T-helper 2 cell treated with Interferon-gamma antibody and Interleukin-4, amounts not matched to agents 100 ng/mL and 5 ng/mL, for 36 hours (primary cell): ENCODE data around the gene SLC16A9. TPM values are rescaled to one million over a fixed set of nuclear protein-coding genes. Genes with fewer than 3 reads are reported as not detected.
"Not testable (repeated sequence)": the region's sequence is repeated elsewhere in the genome, so short reads cannot be mapped to it uniquely, and the experiment has no call there.

ENCODE experiments used
- intact Hi-C: fragments of 100-400 bp; cut with micrococcal nuclease; formaldehyde crosslinking; loops from one replicate; pipeline ENCODE4 v1.15.1; 2023
- total RNA-seq: library from RNA; stranded (reverse); gene quantifications from 2 replicates; pipeline ENCODE4 v1.2.3, GENCODE V29; 2022

The SLC16A9 gene, protein sequence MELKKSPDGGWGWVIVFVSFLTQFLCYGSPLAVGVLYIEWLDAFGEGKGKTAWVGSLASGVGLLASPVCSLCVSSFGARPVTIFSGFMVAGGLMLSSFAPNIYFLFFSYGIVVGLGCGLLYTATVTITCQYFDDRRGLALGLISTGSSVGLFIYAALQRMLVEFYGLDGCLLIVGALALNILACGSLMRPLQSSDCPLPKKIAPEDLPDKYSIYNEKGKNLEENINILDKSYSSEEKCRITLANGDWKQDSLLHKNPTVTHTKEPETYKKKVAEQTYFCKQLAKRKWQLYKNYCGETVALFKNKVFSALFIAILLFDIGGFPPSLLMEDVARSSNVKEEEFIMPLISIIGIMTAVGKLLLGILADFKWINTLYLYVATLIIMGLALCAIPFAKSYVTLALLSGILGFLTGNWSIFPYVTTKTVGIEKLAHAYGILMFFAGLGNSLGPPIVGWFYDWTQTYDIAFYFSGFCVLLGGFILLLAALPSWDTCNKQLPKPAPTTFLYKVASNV
- total RNA-seq: 0.50 and 0.68 TPM in 2 replicates

DNA sequence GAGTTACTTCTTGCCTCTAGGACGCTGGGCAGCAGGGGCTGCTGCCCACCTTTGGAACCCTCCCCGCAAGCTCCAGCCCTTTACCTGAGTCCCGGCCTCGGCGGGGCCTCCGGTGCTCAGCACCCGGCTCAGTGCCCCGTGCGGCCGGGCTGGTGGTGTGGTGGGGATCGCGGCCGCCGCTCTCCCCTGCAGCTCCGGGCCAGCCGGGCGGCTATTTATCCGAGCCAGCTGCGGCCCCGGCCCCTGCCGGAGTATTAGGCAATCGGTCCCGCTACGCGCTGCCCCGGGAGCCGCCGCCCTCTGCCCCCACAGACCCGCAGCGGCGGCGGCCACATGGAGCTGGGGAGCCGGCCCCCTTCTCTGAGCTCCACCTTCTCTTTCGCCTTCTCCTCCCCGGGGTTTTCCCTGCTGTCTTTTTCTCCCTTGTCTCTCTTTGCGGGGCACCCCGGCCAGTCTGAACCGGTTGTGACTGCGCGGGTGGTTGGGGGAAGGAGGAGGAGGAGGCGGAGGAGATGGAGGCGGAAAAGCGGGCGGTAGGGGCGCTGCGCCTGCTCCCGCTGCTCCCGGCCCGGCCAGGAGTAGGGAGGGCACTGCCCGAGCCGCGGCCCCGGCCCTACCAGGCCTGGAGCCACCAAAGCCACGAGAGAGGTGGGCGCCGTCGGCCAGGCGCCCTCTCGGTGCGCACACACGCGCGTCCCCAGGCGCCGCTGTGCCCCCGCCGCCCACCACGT, at the start of gene SLC16A9:
SLC16A9 (minus strand) TSS at position 456 of the 731 bp plus-strand sequence. CDS start 25,559 bp downstream, outside the sequence.
- intact Hi-C loops: loop anchor here (5.0 kb wide), 2 partner anchors 82 to 198 kb away; partner anchors contain the start of gene CCDC6

DNA sequence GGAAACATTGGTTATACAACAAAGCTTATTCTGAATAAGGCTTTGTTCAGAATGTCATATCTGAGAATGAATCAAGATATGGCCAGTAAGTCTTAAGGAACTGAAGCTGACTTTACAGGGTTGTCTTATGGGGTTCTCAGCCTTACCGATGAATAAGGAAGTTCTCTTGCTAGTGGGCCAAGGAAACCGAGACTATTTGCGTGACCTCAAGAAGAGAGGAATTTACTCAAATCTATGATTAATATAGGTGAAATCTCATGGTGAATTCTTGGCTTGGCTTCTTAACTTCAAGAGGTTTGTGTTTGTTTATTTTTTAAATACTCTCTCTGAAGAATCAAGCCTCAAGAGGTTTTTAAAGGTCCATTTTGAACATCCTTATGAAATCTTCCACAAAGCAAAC, 48.3 kb upstream of the SLC16A9 start:
- intact Hi-C loops: loop anchor here (10.0 kb wide), 1 partner anchor 723 kb away; no protein-coding TSS in a partner anchor

DNA sequence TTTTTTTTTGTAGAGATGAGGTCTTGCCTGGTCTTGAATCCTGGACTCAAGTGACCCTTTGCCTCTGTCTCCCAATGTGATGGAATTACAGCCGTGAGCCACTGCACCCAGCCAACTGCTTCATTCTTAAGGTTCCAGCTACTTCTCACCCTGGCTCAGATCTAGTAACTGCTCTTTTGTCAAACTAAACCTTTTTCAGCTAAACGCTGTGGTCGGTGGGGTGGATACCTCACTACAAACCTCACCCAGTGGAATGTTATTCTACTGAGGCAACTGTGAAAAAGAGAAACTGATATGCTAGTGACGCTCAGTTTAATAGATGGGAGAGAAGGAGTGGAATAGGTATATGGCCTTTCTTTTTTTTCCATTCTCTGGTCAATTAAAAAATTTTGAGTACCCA, 45.3 kb upstream of the SLC16A9 start:
- intact Hi-C loops: loop anchor here (10.0 kb wide), 1 partner anchor 720 kb away; no protein-coding TSS in a partner anchor

DNA sequence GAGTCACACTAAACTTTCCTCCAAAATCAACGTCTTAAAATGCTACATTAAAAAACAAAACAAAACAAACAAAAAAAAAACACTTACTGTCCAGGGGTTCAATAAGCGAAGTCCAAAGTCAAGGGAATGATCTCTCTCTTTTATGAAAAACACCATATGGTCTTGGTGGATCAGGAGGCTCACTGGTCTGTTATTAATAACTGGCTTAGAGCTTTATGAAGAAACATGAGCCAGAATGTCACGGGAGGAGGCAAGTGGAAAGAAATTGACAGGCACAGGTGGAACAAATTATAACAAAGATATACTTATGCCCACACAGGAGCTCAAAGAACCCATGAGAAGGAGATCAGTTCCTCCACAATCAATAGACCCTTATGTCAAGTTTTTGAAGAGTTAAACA, 43.6 kb upstream of the SLC16A9 start, which contains the start of gene MRLN:
MRLN (minus strand) TSS at position 189 of the 400 bp plus-strand sequence.
- intact Hi-C loops: loop anchor here (10.0 kb wide), 1 partner anchor 718 kb away; no protein-coding TSS in a partner anchor

DNA sequence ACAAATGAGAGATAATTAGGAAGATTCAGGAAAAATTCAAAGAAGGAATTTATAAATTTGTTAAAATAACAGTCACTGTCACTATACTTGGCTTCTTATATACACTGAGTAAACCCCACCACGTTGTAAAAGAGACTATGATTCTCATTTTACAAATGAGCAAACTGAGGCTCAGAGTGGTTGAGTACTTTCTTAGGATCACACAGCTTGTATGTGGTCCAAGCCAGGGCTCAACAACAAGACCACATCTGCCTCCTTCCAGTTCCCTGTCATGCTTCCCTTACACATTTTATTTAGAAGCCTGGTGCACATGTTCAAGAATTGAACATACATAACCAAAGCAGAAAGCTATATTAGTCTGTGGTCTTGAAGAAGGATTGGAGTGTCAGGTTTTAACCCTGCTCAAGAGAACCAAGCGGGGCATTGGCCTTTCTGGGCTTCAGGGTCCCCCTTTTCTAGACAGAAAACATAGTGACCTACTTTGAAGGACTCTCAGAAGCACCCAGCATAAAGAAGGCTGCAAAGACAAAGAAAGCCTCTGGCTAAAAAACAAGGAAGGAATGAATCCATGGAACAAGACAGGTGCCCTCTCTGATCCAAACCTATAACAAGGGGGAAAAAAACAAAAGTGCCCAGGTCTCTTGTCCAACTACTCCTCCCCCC, 42.8 kb upstream of the SLC16A9 start:
- intact Hi-C loops: loop anchor here (10.0 kb wide), 1 partner anchor 718 kb away; no protein-coding TSS in a partner anchor

DNA sequence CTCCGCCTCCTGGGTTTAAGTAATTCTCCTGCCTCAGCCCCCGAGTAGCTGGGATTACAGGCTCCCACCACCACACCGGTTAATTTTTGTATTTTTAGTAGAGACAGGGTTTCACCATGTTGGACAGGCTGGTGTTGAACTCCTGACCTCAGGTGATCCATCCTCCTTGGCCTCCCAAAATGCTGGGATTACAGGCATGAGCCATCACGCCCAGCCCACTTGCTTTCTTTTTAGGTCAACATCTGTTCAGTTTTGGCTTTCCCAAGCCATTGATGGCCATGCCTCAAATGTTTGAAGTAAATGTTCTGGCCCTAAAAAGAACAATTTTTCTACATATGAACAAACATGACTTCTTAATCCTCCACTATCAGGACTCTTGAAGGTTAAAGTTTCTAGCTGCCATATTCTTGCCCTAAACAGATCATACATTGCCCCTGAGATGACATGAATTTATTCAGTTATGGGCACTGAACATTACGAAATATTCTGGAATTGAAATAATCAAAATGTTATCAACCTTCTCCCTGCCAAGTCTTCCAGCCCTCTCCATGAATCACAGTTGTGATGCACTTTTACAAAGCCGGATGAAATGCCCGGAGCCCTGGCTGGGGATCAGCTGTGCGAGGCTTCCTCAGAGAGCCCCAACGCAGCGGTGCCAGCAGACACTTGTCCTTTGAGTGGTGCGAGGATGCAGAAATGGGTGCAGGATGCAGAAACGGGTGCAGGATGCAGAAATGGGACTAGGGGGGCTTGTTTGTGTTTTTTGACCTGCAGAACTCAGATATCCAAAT, 40.7 kb upstream of the SLC16A9 start:
- intact Hi-C loops: loop anchor here (10.0 kb wide), 1 partner anchor 716 kb away; no protein-coding TSS in a partner anchor

DNA sequence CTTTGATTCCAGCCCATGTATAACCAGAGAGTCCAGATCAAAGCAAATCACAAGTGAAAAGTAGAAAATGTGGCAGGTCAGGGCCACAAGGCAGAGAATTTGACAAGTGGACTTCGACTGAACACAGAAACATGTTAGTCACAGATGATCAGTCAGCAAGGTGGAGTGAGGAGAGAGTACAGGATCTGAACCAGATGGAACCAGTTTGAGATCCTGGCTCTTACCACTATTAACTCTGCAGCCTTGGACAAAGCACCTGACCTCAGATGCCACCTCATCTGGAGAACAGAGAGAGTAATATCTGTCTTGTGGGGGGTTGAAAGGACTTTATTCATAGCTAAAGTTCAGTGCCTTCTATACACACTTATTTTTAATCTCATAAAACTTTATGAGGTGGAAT, 39.2 kb upstream of the SLC16A9 start:
- intact Hi-C loops: no loop called here

DNA sequence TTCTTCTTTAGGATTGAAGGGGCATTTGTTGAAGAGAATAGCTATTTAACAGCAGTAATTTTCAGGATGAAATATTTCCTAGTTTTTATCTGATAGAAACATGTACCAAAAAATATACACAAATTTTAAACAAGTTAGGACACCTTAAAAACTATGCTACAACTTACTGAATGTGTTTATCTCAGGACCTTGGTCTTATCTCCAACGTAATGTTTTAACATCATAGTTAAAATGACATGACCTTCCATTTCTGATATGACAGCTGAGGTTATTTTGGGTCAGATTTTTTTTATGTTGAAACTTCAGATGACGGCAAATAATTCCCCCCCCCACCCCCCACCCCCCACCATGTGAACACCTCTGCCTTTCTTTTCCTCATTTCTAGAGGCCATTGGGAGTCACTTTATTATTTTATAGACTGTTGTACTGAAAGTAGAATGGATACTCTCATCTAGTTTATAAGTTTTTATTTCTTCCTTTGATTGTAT, 35.6 kb upstream of the SLC16A9 start:
- intact Hi-C loops: no loop called here

DNA sequence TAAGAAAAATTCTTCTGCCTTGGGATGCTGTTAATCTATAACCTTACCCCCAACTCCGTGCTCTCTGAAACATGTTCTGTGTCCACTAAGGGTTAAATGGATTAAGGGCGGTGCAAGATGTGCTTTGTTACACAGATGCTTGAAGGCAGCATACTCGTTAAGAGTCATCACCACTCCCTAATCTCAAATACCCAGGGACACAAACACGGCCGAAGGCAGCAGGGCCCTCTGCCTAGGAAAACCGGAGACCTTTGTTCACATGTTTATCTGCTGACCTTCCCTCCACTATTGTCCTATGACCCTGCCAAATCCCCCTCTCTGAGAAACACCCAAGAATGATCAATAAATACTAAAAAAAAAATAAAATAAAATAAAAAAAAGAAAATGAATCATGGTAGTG, 35.1 kb upstream of the SLC16A9 start:
- intact Hi-C loops: not testable (repeated sequence)

DNA sequence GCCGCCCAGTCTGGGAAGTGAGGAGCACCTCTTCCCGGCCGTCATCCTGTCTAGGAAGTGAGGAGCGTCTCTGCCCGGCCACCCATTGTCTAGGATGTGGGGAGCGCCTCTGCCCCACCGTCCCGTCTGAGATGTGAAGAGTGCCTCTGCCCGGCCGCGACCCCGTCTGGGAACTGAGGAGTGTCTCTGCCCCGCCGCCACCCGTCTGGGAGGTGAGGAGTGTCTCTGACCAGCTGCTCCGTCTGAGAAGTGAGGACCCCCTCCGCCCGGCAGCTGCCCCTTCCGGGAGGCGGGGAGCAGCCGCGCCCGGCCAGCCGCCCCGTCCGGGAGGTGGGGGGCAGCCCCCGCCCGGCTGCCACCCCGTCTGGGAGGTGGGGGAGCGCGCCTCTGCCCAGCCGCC, 34.5 kb upstream of the SLC16A9 start:
- intact Hi-C loops: not testable (repeated sequence)

DNA sequence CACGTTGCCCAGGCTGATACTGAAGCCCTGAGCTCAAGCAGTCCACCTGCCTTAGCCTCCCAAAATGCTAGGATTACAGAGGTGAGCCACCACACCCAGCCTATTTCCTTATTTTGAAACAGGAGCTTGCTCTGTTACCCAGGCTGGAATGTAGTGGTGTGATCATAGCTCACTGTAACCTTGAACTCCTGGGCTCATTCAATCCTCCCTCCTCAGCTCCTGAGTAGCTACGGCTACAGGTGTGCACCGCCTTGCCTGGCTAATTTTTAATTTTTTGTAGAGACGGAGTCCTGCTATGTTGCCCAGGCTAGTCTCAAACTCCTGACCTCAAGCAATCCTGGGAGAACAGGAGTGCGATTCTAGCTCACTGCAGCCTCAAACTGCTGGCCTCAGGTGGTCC, 31.9 kb upstream of the SLC16A9 start:
- intact Hi-C loops: no loop called here

DNA sequence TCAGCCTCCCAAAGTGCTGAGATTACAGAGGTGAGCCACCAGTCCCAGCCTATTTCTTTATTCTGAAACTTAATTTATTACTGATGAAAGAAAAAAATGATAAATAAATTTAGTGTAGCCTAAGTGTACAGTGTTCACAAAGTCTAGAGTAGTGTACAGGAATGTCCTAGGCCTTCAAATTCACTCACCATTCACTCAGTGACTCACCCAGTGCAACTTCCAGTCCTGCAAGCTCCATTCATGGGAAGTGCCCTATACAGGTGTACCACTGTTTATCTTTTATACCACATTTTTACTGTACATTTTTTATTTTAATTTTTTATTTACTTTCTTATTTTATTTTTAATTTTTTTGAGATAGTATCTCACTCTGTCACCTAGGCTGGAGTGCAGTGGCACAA, 31.4 kb upstream of the SLC16A9 start:
- intact Hi-C loops: no loop called here

DNA sequence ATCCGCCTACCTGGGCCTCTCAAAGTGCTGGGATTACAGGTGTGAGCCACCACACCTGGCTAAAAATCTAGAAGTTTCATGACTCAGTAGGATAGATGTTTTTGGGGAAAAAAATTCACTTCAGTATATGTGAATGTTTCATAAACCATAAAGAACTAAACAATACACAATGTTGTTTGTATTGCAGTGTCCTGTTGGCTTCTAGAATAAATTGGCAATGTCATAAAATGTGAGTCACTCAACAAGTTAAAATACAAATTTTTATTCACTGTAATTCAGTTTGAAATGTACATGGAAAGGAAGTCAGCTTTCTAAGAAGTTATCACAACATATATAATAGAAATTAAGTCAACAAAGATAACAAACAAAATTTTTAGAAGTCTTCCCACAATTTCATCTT, 27.1 kb upstream of the SLC16A9 start:
- intact Hi-C loops: no loop called here

DNA sequence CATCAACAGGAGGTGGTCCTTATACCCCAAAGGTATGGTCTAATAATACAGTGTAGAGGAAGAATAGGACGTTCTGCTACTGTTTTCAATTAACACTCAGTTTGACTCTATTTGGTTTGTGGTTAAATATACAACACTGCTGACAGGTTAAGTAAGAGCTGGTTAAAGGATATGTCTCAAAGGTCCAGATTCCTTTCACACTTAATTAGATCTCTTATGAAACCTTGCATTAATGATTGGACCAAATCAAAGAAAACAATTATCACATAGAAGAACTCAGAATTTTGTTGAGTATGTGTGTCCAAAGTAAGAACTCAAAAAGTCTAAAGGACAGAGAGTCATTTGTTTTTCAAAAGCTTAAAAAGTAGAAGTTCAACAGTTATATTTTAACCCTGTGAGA, 25.6 kb upstream of the SLC16A9 start:
- intact Hi-C loops: no loop called here

DNA sequence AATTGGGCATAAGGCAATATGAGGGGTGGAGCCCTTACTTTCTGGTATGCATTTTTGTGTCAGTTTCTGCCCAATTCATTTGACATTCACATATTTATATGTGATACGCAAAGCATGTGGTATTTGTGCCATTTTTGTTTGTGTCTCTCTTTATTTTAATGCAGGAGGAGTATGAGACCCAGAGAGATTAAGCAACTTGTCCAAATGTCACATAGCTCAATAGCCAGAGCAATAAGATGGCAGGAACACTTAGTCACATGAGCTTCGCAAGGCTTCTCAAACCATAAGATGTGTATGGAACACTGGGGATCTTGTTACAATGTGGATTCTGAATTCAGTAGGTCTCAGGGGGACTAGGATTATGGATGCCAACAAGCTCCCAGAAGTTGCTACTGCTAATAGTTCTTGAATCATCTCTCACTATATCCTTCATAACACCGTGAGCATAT, 24.4 kb upstream of the SLC16A9 start:
- intact Hi-C loops: no loop called here

DNA sequence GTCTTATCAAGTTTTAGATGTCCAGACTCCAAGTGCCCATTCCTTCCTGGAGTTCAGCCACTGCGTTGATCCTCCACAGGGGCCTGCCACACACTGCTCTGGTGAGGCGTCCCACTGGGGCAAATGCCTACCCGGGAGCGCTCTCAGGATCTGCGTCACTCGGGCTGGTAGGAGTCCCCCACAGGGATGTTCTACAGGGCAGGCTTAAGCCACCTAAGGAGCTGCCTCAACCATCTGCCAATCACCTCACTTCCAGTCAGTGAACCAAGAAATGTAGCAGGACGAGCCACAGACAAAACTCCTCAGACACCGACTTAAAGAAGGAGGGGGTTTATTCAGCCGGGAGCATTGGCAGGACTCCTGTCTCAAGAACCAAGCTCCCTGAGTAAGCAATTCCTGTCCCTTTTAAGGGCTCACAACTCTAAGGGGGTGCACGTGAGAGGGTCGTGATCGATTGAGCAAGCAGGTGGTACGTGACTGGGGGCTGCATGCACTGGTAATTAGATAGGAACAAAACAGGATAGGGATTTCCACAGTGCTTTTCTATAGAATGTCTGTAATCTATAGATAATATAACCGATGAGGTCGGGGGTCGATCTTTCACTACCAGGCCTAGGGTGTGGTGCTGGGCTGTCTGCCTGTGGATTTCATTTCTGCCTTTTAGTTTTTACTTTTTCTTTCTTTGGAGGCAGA, 23.8 kb upstream of the SLC16A9 start:
- intact Hi-C loops: not testable (repeated sequence)

DNA sequence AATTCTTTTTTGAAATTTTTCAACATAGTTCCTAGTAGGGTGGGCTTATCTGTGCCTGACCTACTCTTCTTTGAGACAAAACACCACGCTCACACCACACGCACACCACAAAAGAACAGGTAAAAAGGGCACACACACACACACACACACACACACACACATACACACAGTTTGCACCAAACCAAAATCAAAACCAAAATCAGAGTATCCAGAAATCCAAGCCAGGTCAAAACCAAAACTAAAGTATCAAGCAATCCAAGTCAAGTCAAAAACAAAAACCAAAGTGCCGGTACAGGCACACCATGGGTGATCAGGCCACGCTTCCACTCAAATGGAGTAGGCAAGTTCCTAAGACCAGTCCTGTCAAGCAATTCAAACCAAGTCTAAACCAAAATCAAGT, 23.2 kb upstream of the SLC16A9 start:
- intact Hi-C loops: not testable (repeated sequence)

DNA sequence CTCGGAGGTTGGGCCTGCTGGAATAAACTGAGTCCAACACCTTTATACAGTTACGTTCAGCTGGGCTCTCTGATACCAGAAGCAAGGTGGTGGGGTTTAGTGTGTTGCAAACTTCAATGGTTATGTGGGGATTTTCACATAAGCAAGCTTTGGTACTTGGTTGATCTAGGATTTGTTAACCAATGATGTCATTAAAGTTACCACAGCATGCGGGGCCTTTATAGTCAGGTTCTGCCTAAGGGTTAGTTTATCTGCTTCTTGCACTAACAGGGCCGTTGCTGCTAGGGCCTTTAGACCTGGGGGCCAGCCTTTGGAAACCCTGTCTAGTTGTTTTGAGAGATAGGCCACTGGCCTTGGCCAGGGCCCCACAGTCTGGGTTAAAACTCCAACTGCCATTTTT, 19.5 kb upstream of the SLC16A9 start:
- intact Hi-C loops: not testable (repeated sequence)

DNA sequence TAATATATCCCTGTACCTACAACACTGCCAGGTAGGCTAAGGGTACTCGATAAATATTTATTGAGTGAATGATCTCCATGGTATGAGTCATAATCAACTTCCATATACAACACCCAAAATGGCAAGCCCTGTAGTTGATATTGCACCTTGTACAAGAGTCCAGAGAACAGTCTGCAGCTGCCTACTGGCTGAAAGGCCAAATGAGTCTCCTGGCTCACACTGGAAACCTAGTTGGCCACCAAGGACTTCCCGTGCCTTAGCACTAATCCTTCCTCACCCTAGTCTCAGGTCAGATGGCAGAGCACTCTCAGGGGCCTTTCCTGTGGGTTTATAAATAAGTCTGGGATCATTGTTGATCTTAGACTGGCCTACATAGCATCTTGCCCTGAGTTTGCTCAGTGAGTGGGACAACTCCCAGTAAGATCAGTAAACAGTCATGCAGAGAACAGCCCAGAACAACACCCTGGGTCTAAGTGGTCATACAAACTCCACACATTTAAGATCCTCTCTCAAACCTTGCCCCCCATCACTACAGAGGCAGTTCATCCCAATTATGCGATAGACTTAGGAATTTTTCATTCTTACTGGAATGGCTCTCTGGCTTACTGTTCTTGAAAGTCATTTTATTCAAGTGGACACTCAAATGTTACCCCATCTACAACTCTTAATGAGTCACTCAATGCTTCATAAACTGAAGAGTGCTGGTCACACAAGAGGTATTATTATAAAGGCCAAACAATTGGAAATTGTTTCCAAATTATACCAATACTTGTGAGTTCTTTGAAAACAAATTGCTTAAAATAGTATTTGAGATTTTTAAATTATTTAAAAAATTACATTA, 14.7 kb upstream of the SLC16A9 start:
- intact Hi-C loops: no loop called here
